ENCODE results near the gene C10orf67.

The C10orf67 gene

DNA sequence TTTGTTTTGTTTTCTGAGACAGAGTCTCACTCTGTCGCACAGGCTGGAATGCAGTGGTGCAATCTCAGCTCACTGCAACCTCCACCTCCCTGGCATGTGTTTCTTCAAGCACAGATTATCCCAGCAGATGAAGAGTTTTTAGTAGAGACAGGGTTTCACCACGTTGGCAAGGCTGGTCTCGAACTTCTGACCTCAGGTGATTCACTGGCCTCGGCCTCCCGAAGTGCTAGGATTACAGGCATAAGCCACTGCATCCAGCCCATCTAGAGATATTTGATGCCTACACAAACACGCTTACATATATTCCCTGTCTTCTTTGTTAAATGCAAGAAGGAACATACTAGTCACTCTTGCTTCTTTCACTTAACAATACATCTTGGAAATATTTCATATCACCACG, 158.4 kb downstream of the C10orf67 start:
- no peaks in the 10 kb centered on the region for H3K36me3 ChIP-seq (ENCODE audit: control insufficient read depth, low read length)
- H3K4me2 ChIP-seq (ENCODE audit: low read length) = no peak overlapping the region
- no peaks in the 10 kb centered on the region for H3K9me2 ChIP-seq (replicated peaks; ENCODE audit: control insufficient read depth, low read length)
- 0 out of 2 replicates have a peak, but pooled peaks cover 2% of the 10 kb centered on the region for H3K27me3 ChIP-seq (ENCODE audit: control insufficient read depth, low read length)
- no peak overlapping the region for H3K27ac ChIP-seq (ENCODE audit: low read depth, low read length)
- no peaks in the 10 kb centered on the region for H4K20me1 ChIP-seq (ENCODE audit: control insufficient read depth, insufficient read depth, low read depth, low read length)
- H3K4me1 ChIP-seq (ENCODE audit: control insufficient read depth, low read length) = no peaks in the 10 kb centered on the region
- H3K79me2 ChIP-seq (ENCODE audit: control insufficient read depth, low read length) = no peaks in the 10 kb centered on the region
- no peak overlapping the region for H3K4me3 ChIP-seq (ENCODE audit: low read length)
- no peak for TF ChIP-seq EZH2phosphoT487 (IDR thresholded peaks at IDR 0.05; ENCODE audit: borderline replicate concordance, low read length)
- TF ChIP-seq, protein P1, sequence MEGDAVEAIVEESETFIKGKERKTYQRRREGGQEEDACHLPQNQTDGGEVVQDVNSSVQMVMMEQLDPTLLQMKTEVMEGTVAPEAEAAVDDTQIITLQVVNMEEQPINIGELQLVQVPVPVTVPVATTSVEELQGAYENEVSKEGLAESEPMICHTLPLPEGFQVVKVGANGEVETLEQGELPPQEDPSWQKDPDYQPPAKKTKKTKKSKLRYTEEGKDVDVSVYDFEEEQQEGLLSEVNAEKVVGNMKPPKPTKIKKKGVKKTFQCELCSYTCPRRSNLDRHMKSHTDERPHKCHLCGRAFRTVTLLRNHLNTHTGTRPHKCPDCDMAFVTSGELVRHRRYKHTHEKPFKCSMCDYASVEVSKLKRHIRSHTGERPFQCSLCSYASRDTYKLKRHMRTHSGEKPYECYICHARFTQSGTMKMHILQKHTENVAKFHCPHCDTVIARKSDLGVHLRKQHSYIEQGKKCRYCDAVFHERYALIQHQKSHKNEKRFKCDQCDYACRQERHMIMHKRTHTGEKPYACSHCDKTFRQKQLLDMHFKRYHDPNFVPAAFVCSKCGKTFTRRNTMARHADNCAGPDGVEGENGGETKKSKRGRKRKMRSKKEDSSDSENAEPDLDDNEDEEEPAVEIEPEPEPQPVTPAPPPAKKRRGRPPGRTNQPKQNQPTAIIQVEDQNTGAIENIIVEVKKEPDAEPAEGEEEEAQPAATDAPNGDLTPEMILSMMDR (IDR thresholded peaks at IDR 0.05; ENCODE audit: low read depth, low read length, poor library complexity, severe bottlenecking) = no peak
- H3F3A ChIP-seq (ENCODE audit: control insufficient read depth, insufficient read depth) = no peaks in the 10 kb centered on the region
- no peaks in the 10 kb centered on the region for H3K9me3 ChIP-seq (ENCODE audit: control insufficient read depth, insufficient read depth, low read length)

DNA sequence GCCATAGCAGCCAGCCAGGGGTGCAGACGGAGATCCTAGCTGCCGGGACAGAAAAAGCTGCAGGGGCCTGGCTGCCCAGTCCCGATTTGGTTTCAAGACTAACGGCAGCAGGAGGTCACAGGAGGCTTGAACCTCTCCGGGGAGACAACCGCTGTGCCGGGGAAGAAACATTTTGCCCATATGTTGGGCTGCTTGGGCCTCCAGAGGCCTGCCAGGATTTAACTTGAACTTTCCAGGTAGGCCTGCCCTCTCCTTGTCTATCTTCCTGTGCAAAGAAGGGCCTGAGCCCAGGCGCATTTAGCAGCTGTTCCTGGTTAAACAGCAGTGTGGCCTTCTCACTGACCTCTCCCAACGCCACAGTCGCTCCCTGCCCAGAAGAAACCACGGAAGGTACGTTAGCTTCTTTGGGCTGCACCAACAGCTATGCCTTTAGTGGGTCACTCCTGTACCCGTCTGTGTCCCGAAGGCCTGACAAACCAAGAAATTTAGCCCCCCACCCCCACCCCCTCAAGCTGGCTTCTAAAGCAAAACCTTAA, 169.6 kb downstream of the C10orf67 start:
- Histone ChIP-seq H3F3A (ENCODE audit: control insufficient read depth, insufficient read depth) (no peaks in the 10 kb centered on the region), H3K36me3 (ENCODE audit: control insufficient read depth, low read length) (no peaks in the 10 kb centered on the region), H4K20me1 (ENCODE audit: control insufficient read depth, insufficient read depth, low read depth, low read length) (no peaks in the 10 kb centered on the region), H3K27me3 (ENCODE audit: control insufficient read depth, low read length) (0 out of 2 replicates have a peak, but pooled peaks cover 2% of the 10 kb centered on the region), H3K4me1 (ENCODE audit: control insufficient read depth, low read length) (no peaks in the 10 kb centered on the region), H3K9me2 (replicated peaks; ENCODE audit: control insufficient read depth, low read length) (no peaks in the 10 kb centered on the region), H3K9me3 (ENCODE audit: control insufficient read depth, insufficient read depth, low read length) (0 out of 2 replicates have a peak, but pooled peaks cover 8% of the 10 kb centered on the region), H3K4me2 (ENCODE audit: low read length) (no peak overlapping the region), H3K79me2 (ENCODE audit: control insufficient read depth, low read length) (no peaks in the 10 kb centered on the region), H3K27ac (ENCODE audit: low read depth, low read length) (no peak overlapping the region), H3K4me3 (ENCODE audit: low read length) (no peak overlapping the region)
- TF ChIP-seq, protein P1 (IDR thresholded peaks at IDR 0.05; ENCODE audit: low read depth, low read length, poor library complexity, severe bottlenecking) = no peak
- TF ChIP-seq EZH2phosphoT487 (IDR thresholded peaks at IDR 0.05; ENCODE audit: borderline replicate concordance, low read length) = no peak

DNA sequence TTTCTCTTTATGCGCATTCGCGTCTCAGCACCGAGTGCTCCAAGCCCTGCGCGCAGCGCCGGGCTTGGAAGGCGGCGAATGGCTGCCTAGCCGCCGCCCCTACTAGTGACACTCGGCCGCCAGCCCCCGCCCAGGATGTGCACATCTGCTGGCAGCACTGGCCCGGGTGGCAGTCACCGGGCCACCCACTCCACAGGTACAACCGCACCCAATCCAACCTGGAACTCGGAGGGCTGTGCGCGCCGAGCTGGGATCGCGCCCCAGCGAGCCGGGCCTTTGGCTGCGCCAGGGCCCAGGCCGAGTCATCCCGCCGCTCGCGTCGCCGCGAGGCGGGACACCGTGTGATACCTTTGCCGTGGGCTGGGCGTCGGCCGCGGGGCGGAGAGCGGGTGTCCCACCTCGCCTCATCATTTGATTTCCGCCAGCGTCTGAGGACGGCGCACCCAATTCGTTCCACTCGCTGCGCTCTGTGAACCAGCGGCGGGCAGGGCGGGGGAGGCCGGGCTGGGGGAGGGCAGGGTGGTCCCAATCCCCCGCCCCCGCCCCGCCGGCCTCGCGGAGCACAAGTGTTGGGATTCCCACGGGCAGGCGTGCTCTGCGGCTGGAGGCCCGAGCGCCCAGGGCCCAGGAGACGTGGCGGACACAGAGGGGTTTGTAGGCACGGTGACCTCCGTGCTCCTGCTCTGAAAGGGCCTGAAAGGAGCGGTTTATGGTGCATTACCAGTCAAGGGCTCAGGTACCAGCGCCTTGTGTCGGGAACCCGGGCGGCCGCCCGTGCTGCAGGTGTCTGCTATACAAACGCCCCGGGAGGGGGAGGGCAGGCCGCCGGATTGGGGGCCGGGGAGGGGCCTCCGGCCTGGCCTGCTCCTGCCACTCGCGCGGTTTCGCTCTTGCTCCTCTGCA, 170.3 kb downstream of the C10orf67 start:
- Histone ChIP-seq H3F3A (ENCODE audit: control insufficient read depth, insufficient read depth) (no peaks in the 10 kb centered on the region), H3K9me2 (replicated peaks; ENCODE audit: control insufficient read depth, low read length) (no peaks in the 10 kb centered on the region), H3K9me3 (ENCODE audit: control insufficient read depth, insufficient read depth, low read length) (0 out of 2 replicates have a peak, but pooled peaks cover 8% of the 10 kb centered on the region), H3K27ac (ENCODE audit: low read depth, low read length) (no peak overlapping the region), H3K4me3 (ENCODE audit: low read length) (no peak overlapping the region), H4K20me1 (ENCODE audit: control insufficient read depth, insufficient read depth, low read depth, low read length) (no peaks in the 10 kb centered on the region), H3K4me2 (ENCODE audit: low read length) (no peak overlapping the region), H3K79me2 (ENCODE audit: control insufficient read depth, low read length) (no peaks in the 10 kb centered on the region), H3K27me3 (ENCODE audit: control insufficient read depth, low read length) (0 out of 2 replicates have a peak, but pooled peaks cover 2% of the 10 kb centered on the region), H3K36me3 (ENCODE audit: control insufficient read depth, low read length) (no peaks in the 10 kb centered on the region), H3K4me1 (ENCODE audit: control insufficient read depth, low read length) (no peaks in the 10 kb centered on the region)
- TF ChIP-seq EZH2phosphoT487 (IDR thresholded peaks at IDR 0.05; ENCODE audit: borderline replicate concordance, low read length) = no peak
- TF ChIP-seq, protein P1 (IDR thresholded peaks at IDR 0.05; ENCODE audit: low read depth, low read length, poor library complexity, severe bottlenecking) = no peak
